Measurements from ENCODE around the gene STAU1. TPM values are rescaled to one million over a fixed set of nuclear protein-coding genes. Genes with fewer than 3 reads are reported as not detected.
"Not testable (repeated sequence)": the region's sequence is repeated elsewhere in the genome, so short reads cannot be mapped to it uniquely, and the experiment has no call there.

STAU1 gene
- total RNA-seq, 1 donor from 2014 or later, result 73.5 TPM

- intact Hi-C loops (cut with DNase I), result no loop called here
- H3K36me3 ChIP-seq, result peaks cover 93% of the 10 kb centered on the region
These were observed 91.0 kb downstream of the STAU1 start for GRCh38 chr20:49097159-49097558.

DNA sequence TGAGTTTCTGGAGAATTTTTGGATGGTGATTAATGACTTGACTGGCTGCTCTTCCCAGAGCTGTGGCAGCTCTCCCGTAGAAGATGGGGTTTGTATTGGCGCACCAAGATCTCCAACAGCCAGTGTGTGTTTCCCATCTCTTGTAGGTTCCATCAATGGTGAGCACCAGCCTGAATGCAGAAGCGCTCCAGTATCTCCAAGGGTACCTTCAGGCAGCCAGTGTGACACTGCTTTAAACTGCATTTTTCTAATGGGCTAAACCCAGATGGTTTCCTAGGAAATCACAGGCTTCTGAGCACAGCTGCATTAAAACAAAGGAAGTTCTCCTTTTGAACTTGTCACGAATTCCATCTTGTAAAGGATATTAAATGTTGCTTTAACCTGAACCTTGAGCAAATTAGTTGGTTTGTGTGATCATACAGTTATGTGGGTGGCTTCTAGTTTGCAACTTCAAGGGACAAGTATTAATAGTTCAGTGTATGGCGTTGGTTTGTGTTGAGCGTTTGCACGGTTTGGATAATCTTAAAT is 91.9 kb downstream of the STAU1 start:
- Histone ChIP-seq H3K4me1 (peaks cover 8% of the 10 kb centered on the region), H3K4me3 (no peak overlapping the region), H3K9me3 (no peaks in the 10 kb centered on the region), H3K27ac (no peak overlapping the region), H3K27me3 (ENCODE audit: low read depth) (no peaks in the 10 kb centered on the region), H3K36me3 (peaks cover 93% of the 10 kb centered on the region)
- intact Hi-C loops (cut with DNase I), result no loop called here
- DNase-seq, result no peak
- ATAC-seq, result no peak
- TF ChIP-seq, protein P1, sequence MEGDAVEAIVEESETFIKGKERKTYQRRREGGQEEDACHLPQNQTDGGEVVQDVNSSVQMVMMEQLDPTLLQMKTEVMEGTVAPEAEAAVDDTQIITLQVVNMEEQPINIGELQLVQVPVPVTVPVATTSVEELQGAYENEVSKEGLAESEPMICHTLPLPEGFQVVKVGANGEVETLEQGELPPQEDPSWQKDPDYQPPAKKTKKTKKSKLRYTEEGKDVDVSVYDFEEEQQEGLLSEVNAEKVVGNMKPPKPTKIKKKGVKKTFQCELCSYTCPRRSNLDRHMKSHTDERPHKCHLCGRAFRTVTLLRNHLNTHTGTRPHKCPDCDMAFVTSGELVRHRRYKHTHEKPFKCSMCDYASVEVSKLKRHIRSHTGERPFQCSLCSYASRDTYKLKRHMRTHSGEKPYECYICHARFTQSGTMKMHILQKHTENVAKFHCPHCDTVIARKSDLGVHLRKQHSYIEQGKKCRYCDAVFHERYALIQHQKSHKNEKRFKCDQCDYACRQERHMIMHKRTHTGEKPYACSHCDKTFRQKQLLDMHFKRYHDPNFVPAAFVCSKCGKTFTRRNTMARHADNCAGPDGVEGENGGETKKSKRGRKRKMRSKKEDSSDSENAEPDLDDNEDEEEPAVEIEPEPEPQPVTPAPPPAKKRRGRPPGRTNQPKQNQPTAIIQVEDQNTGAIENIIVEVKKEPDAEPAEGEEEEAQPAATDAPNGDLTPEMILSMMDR (IDR thresholded peaks at IDR 0.05), result no peak

More at GRCh38 chr20:49097159-49097558, 91.0 kb downstream of the STAU1 start:
- Histone ChIP-seq H3K4me1 (peaks cover 8% of the 10 kb centered on the region), H3K9me3 (no peaks in the 10 kb centered on the region), H3K27ac (no peak overlapping the region), H3K4me3 (no peak overlapping the region), H3K27me3 (ENCODE audit: low read depth) (no peaks in the 10 kb centered on the region)
- ATAC-seq (no peak), DNase-seq (no peak)
- TF ChIP-seq, protein P1 (IDR thresholded peaks at IDR 0.05), result no peak

DNA sequence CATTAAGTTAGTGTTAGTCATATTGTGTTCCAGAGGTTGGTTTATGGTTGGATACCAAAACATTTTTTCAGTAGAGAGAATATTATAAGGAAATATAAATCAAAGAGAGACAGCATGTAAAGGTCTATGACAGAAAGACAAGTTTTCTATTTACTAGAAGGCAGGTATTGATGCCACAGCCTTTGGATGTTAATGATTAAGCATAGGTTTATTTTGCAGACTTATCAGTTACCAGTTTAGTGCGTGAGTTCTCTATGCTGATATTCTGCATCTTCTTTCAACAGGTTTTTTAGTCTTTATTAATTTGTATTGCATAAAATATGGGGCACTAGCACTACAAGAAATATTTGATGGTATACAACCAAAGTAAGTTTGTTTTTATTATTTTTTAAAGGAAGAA is 96.4 kb downstream of the STAU1 start:
- H3K4me3 ChIP-seq, result no peak overlapping the region
- H3K9me3 ChIP-seq, result no peaks in the 10 kb centered on the region
- intact Hi-C loops (cut with DNase I), result no loop called here
- TF ChIP-seq, protein P1 (IDR thresholded peaks at IDR 0.05), result no peak
- H3K4me1 ChIP-seq, result no peaks in the 10 kb centered on the region
- DNase-seq (no peak), ATAC-seq (no peak)
- H3K27ac ChIP-seq, result no peak overlapping the region
- no peaks in the 10 kb centered on the region for H3K27me3 ChIP-seq (ENCODE audit: low read depth)
- H3K36me3 ChIP-seq, result peaks cover 100% of the 10 kb centered on the region

GRCh38 chr20:49091104-49091503 is 97.0 kb downstream of the STAU1 start:
- Histone ChIP-seq H3K4me3 (no peak overlapping the region), H3K4me1 (no peaks in the 10 kb centered on the region), H3K27ac (no peak overlapping the region), H3K27me3 (ENCODE audit: low read depth) (no peaks in the 10 kb centered on the region), H3K9me3 (no peaks in the 10 kb centered on the region), H3K36me3 (peaks cover 100% of the 10 kb centered on the region)
- ATAC-seq (no peak), DNase-seq (no peak)
- intact Hi-C loops (cut with DNase I), result no loop called here
- TF ChIP-seq, protein P1 (IDR thresholded peaks at IDR 0.05), result no peak

GRCh38 chr20:49082295-49082694 is 105.8 kb downstream of the STAU1 start:
- H3K4me3 ChIP-seq; DNase-seq; ATAC-seq; H3K27ac ChIP-seq; intact Hi-C loops (cut with DNase I); H3K4me1 ChIP-seq; H3K27me3 ChIP-seq (ENCODE audit: low read depth); H3K9me3 ChIP-seq: not testable (repeated sequence)
- peaks cover 100% of the 10 kb centered on the region for H3K36me3 ChIP-seq

DNA sequence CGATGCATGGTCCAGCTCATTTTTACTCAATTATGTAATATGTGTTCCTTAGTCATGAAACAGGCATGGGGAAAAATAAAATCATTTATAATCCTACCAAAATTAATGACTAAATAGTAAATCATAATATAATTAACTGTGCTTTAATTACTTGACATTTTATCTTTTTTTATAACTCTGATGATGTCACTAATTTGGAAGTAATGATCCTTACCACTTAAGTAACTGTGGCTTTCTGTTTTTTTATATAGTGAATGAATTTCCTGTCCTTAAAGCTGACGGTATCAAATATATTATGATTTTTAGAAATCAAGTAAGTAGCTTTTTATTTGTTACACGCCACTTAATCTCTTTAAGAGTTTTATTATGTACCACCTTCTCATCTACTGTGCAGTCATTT is 109.8 kb downstream of the STAU1 start:
- DNase-seq, result no peak
- intact Hi-C loops (cut with DNase I), result no loop called here
- TF ChIP-seq, protein P1 (IDR thresholded peaks at IDR 0.05), result no peak
- Histone ChIP-seq H3K4me1 (no peaks in the 10 kb centered on the region), H3K9me3 (no peaks in the 10 kb centered on the region), H3K4me3 (no peak overlapping the region), H3K36me3 (peaks cover 99% of the 10 kb centered on the region), H3K27ac (no peak overlapping the region), H3K27me3 (ENCODE audit: low read depth) (no peaks in the 10 kb centered on the region)
- no peak for ATAC-seq

Data from lower lobe of right lung (tissue), 2 donors.